ENCODE measurements around the gene PAN2.

GRCh38 chr12:56326126-56326525 is 7.7 kb downstream of the PAN2 start:
- no peak for TF ChIP-seq CTCF (conservative IDR thresholded peaks at IDR 0.05; ENCODE audit: low read depth, low read length)
- TF ChIP-seq EZH2 (IDR thresholded peaks at IDR 0.05; ENCODE audit: low read length, unreplicated experiment) = no peak
- no peak for TF ChIP-seq EZH2phosphoT487 (IDR thresholded peaks at IDR 0.05; ENCODE audit: borderline replicate concordance, low read length)

All from PC-3 (cell line).